Mammary epithelial cell (primary cell): Measurements from ENCODE around the gene HOXC6.

Experiments
- CTCF ChIP-seq, 2 donors: IDR thresholded peaks in 1 of 2; conservative IDR thresholded peaks in 1 of 2; 2 replicates each; pipeline ENCODE4 v1.5.1; 2011 to 2012; ENCODE audit warnings: inconsistent platforms in 2 of 2, low read length in 2 of 2, mild to moderate bottlenecking in 2 of 2, control low read depth in 1 of 2, low read depth in 1 of 2; ENCODE audit not compliant: insufficient read depth in 1 of 2; ENCODE audit errors: extremely low read depth in 1 of 2
- EZH2 ChIP-seq: IDR thresholded peaks from 2 replicates; pipeline ENCODE4 v1.6.1; 2012; ENCODE audit warnings: low read length, inconsistent platforms, borderline replicate concordance

DNA sequence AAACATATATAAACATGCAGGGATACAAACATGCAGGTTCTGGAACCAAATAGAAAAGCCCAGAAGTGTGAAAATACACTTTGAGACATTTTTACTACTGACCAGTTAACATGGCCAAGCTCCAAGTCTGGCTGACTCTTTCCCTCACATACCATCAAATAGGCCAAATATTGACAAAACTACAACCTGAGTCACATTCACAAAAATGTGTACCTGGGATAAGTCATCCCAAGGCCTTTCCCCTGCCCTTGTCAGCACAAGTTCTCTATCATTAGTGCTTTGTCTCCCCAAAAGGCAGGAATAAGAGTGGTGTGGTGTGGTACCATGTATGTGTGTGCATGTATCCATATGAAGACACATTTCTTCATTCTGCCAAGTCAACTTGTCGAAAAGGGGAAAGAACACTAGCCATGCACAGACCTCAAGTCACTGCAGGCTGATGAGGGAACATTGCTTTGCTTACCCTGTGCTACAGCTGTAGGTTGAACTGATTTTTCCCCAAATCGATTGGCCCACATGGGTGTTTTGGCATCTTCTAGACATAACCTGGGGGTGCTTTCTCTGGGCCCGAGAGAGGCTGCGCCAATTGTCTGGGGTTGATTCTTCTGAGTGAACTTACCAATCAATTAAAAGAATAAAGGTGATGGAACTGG lies 40.3 kb downstream of the HOXC6 start:
- TF ChIP-seq CTCF (conservative IDR thresholded peaks at IDR 0.05 in 1 of 2, IDR thresholded peaks at IDR 0.05 in 1 of 2; ENCODE audit: extremely low read depth in 1 of 2, insufficient read depth in 1 of 2, low read depth in 1 of 2, low read length in 2 of 2) (no peak), EZH2 (no peak)
